Colon (tissue), 2 donors: Measurements from ENCODE around the gene BLID.

ENCODE experiments used
- FAIRE-seq: peaks from 2 replicates; lab custom pipeline; 2012; peaks lifted over from hg19 to GRCh38; lab: Jason Lieb, UNC
- donor health status: control.
- donor health status: control.

BLID gene

GRCh38 chr11:122139595-122139866 is 23.5 kb upstream of the BLID start:
- FAIRE-seq = no peak

- FAIRE-seq = no peak
These were observed 23.0 kb upstream of the BLID start for GRCh38 chr11:122138744-122139594.

GRCh38 chr11:122137078-122137793 is 21.2 kb upstream of the BLID start:
- FAIRE-seq = no peak

GRCh38 chr11:122131126-122131525 is 15.1 kb upstream of the BLID start:
- no peak for FAIRE-seq

- FAIRE-seq = no peak
These were observed 12.1 kb upstream of the BLID start for GRCh38 chr11:122128146-122128545.

GRCh38 chr11:122127020-122127419 is 11.0 kb upstream of the BLID start:
- no peak for FAIRE-seq

- FAIRE-seq = no peak
These were observed 10.1 kb upstream of the BLID start for GRCh38 chr11:122126024-122126688.

GRCh38 chr11:122123263-122123929 is 7.4 kb upstream of the BLID start:
- FAIRE-seq = no peak

- FAIRE-seq = no peak
These were observed 6.2 kb upstream of the BLID start for GRCh38 chr11:122122179-122122578.

- no peak for FAIRE-seq
These were observed 4.1 kb upstream of the BLID start for GRCh38 chr11:122120096-122120495.

- FAIRE-seq = no peak
These were observed 576 bp upstream of the BLID start for GRCh38 chr11:122116591-122116990.

GRCh38 chr11:122114976-122115375 is 1.0 kb downstream of the BLID start:
- no peak for FAIRE-seq

- no peak for FAIRE-seq
These were observed 1.9 kb downstream of the BLID start for GRCh38 chr11:122113836-122114825.

- FAIRE-seq = no peak
These were observed 3.3 kb downstream of the BLID start for GRCh38 chr11:122112470-122113365.

- no peak for FAIRE-seq
These were observed 6.1 kb downstream of the BLID start for GRCh38 chr11:122109932-122110331.

GRCh38 chr11:122108828-122109227 is 7.2 kb downstream of the BLID start:
- no peak for FAIRE-seq

- FAIRE-seq = no peak
These were observed 7.7 kb downstream of the BLID start for GRCh38 chr11:122108192-122108799.

GRCh38 chr11:122107566-122107965 is 8.4 kb downstream of the BLID start:
- FAIRE-seq = no peak

GRCh38 chr11:122107045-122107444 is 9.0 kb downstream of the BLID start:
- FAIRE-seq = no peak
